Measurements from ENCODE around the gene PTRH1. TPM values are rescaled to one million over a fixed set of nuclear protein-coding genes. Genes with fewer than 3 reads are reported as not detected.

The PTRH1 gene
- total RNA-seq, 1 experiment from 2014 or later = 8.7 TPM

DNA sequence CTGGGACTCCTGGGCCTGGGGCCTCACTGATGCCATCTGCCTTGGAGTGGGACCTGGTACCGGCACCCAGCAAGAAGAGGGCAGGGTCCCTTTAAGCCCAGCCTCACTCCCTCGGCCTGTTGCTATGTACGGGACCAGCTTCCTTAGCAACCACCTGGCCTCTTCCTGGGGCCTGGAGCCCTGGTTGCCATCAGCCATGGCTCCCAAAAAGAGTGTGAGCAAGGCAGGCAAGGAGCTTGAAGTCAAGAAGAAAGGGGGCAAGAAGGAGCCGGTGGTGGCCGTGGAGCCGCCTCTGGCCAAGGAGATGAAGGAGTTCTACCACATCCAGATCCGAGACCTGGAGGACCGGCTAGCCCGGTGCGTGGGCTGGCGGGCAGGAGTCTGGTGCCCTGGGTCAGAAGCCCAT is 8.6 kb downstream of the PTRH1 start, which contains the start of gene CFAP157:
Gene CFAP157, plus strand, starts transcription at position 153 of the 406 bp plus-strand sequence. Its CDS starts 44 bp downstream, at position 197.
- ChIA-PET CTCF (no interaction called here), POLR2A (no interaction called here)
- H3K9me3 ChIP-seq = no peaks in the 10 kb centered on the region
- Mint-ChIP-seq H3K36me3 (ENCODE audit: insufficient read depth, unreplicated experiment) (no peaks in the 10 kb centered on the region), H3K27me3 (ENCODE audit: insufficient read depth, unreplicated experiment) (no peaks in the 10 kb centered on the region), H3K27ac (ENCODE audit: unreplicated experiment) (no peak within 1 kb of the TSS), H3K4me3 (ENCODE audit: unreplicated experiment) (no peak within 1 kb of the TSS), H3K4me1 (ENCODE audit: low read depth, unreplicated experiment) (no peaks in the 10 kb centered on the region), H3K9me3 (ENCODE audit: unreplicated experiment) (peaks cover 9% of the 10 kb centered on the region)
- no peak within 1 kb of the TSS for H3K4me3 ChIP-seq (ENCODE audit: low read depth, low read length)
- DNase-seq = peak in 1 of 2 experiments; percentile 30
- BruUV-seq (replicated peaks) = no TSS peak
- no peaks in the 10 kb centered on the region for H3K36me3 ChIP-seq (ENCODE audit: control insufficient read depth, insufficient read depth, low read length)
- TF ChIP-seq, protein P1, sequence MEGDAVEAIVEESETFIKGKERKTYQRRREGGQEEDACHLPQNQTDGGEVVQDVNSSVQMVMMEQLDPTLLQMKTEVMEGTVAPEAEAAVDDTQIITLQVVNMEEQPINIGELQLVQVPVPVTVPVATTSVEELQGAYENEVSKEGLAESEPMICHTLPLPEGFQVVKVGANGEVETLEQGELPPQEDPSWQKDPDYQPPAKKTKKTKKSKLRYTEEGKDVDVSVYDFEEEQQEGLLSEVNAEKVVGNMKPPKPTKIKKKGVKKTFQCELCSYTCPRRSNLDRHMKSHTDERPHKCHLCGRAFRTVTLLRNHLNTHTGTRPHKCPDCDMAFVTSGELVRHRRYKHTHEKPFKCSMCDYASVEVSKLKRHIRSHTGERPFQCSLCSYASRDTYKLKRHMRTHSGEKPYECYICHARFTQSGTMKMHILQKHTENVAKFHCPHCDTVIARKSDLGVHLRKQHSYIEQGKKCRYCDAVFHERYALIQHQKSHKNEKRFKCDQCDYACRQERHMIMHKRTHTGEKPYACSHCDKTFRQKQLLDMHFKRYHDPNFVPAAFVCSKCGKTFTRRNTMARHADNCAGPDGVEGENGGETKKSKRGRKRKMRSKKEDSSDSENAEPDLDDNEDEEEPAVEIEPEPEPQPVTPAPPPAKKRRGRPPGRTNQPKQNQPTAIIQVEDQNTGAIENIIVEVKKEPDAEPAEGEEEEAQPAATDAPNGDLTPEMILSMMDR (IDR thresholded peaks at IDR 0.05; ENCODE audit: insufficient read depth in 1 of 2, low read depth in 1 of 2, low read length in 1 of 2, severe bottlenecking in 1 of 2, unreplicated experiment in 1 of 2) = no peak
- no peaks in the 10 kb centered on the region for H3K27me3 ChIP-seq (replicated peaks; ENCODE audit: control insufficient read depth, insufficient read depth, low read length)
- H3K4me1 ChIP-seq = no peaks in the 10 kb centered on the region
- intact Hi-C loops (cut with micrococcal nuclease; ENCODE audit: unreplicated experiment) = no loop called here

DNA sequence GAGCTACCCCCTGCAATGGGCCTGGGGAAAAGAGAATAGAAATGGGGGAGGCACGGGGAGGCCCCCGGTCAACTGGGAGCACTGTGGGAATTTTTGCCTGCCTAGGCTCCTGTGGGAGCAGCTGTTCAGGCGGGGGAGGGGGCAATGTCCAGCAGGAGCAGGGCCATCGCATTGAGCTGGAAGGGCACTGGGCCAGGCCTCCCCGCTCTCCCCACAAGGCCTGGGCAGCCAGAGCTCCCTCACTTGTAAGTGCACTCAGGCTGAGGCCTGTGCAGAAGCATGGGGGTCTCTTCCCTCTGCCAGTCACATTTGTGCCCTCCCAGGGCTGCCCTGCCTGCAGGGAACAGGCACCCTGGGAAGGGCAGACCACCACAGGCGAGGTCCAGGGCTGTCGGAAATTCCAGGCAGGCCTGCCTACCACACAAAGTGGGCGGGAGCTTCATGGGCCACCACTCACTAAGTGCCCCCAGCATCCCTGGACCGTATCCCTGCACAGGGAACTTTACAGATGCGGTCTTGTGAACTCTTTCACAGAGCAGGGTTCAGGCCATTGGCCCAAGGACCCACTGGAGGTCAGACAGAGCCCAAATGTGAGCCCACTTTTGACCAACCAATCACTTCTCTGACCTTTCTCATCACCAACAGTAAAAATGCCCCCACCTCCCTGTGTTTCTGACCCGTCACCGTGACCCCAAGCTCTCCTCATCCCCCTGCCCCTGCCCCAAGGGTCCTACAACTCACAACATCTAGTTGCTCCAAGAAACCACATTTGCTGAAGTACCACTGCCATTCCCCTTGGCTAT is 9.7 kb downstream of the PTRH1 start:
- peaks cover 9% of the 10 kb centered on the region for H3K9me3 Mint-ChIP-seq (ENCODE audit: unreplicated experiment)
- ChIA-PET POLR2A (no interaction called here), CTCF (interaction anchor here (0.6 to 0.8 kb wide), 2 partner anchors 29 to 217 kb away, joined by 3 read pairs; partner anchors contain the start of gene TOR2A)
- no peak for DNase-seq
- no peak overlapping the region for H3K4me3 Mint-ChIP-seq (ENCODE audit: unreplicated experiment)
- no peak overlapping the region for H3K4me3 ChIP-seq (ENCODE audit: low read depth, low read length)
- intact Hi-C loops (cut with micrococcal nuclease; ENCODE audit: unreplicated experiment) = no loop called here
- no peak overlapping the region for H3K27ac Mint-ChIP-seq (ENCODE audit: unreplicated experiment)
- no peaks in the 10 kb centered on the region for H3K36me3 Mint-ChIP-seq (ENCODE audit: insufficient read depth, unreplicated experiment)
- H3K27me3 Mint-ChIP-seq (ENCODE audit: insufficient read depth, unreplicated experiment) = no peaks in the 10 kb centered on the region
- no peaks in the 10 kb centered on the region for H3K36me3 ChIP-seq (ENCODE audit: control insufficient read depth, insufficient read depth, low read length)
- BruUV-seq (replicated peaks) = no TSS peak
- no peaks in the 10 kb centered on the region for H3K4me1 Mint-ChIP-seq (ENCODE audit: low read depth, unreplicated experiment)
- H3K9me3 ChIP-seq = no peaks in the 10 kb centered on the region
- no peaks in the 10 kb centered on the region for H3K27me3 ChIP-seq (replicated peaks; ENCODE audit: control insufficient read depth, insufficient read depth, low read length)
- TF ChIP-seq, protein P1 (IDR thresholded peaks at IDR 0.05; ENCODE audit: insufficient read depth in 1 of 2, low read depth in 1 of 2, low read length in 1 of 2, severe bottlenecking in 1 of 2, unreplicated experiment in 1 of 2) = no peak
- H3K4me1 ChIP-seq = no peaks in the 10 kb centered on the region

DNA sequence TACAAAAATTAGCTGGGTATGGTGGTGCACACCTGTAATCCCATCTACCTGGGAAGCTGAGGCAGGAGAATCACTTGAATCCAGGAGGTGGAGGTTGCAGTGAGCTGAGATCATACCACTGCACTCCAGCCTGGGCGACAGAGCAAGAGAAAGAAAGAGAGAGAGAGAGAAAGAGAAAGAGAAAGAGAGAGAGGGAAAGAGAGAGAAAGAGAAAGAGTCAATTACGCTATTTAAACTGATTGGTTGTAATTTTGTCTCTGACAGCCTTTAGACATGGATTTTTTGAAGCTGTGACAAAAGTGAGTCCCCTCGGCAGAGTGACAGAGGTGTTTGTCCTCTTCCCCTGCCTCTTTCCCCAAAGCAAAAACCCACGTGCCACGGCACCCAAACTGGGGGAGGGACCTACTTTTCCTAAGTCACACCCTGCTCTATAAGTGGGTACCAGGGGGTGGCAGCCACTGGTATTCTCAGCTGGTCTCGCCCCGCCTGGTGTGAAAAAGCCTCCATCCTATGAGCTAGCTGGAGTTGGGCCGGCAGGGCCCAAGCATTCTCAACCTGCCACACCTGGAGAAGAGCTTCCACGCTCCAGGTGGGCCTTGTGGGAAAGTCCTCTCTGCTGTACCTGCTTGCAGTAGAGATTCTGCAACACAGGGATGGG is 12.0 kb downstream of the PTRH1 start:
- no TSS peak for BruUV-seq (replicated peaks)
- Mint-ChIP-seq H3K27ac (ENCODE audit: unreplicated experiment) (no peak overlapping the region), H3K4me1 (ENCODE audit: low read depth, unreplicated experiment) (no peaks in the 10 kb centered on the region), H3K9me3 (ENCODE audit: unreplicated experiment) (peaks cover 3% of the 10 kb centered on the region), H3K4me3 (ENCODE audit: unreplicated experiment) (no peak overlapping the region), H3K27me3 (ENCODE audit: insufficient read depth, unreplicated experiment) (no peaks in the 10 kb centered on the region), H3K36me3 (ENCODE audit: insufficient read depth, unreplicated experiment) (peaks cover 6% of the 10 kb centered on the region)
- Histone ChIP-seq H3K27me3 (replicated peaks; ENCODE audit: control insufficient read depth, insufficient read depth, low read length) (no peaks in the 10 kb centered on the region), H3K9me3 (no peaks in the 10 kb centered on the region), H3K36me3 (ENCODE audit: control insufficient read depth, insufficient read depth, low read length) (no peaks in the 10 kb centered on the region), H3K4me1 (no peaks in the 10 kb centered on the region), H3K4me3 (ENCODE audit: low read depth, low read length) (no peak overlapping the region)
- intact Hi-C loops (cut with micrococcal nuclease; ENCODE audit: unreplicated experiment) = no loop called here
- ChIA-PET POLR2A (no interaction called here), CTCF (interaction anchor here (1.5 kb wide), 1 partner anchor 32 kb away, joined by 6 read pairs; the partner anchor contains the start of gene TOR2A)
- DNase-seq = no peak
- TF ChIP-seq, protein P1 (IDR thresholded peaks at IDR 0.05; ENCODE audit: insufficient read depth in 1 of 2, low read depth in 1 of 2, low read length in 1 of 2, severe bottlenecking in 1 of 2, unreplicated experiment in 1 of 2) = no peak

All from Caco-2 (cell line).